Neural cell (in vitro differentiated cells): ENCODE measurements around the gene ILF3.

ENCODE experiments used
- EZH2 ChIP-seq: fragments of 200-600, 300-800 bp; shearing (Covaris generic), sonication (generic); IDR thresholded peaks from 2 replicates; pipeline ENCODE4 v1.6.1; 2014; ENCODE audit warnings: antibody characterized with exemption, low read length, borderline replicate concordance, mild to moderate bottlenecking; ENCODE audit not compliant: insufficient read depth, poor library complexity, severe bottlenecking
- TF ChIP-seq, protein P1 (sequence below): fragments of 450-650 bp; IDR thresholded peaks from 2 replicates; pipeline ENCODE4 v1.5.1; 2014; ENCODE audit warnings: antibody characterized with exemption, mild to moderate bottlenecking, moderate library complexity; ENCODE audit not compliant: poor library complexity, severe bottlenecking

DNA sequence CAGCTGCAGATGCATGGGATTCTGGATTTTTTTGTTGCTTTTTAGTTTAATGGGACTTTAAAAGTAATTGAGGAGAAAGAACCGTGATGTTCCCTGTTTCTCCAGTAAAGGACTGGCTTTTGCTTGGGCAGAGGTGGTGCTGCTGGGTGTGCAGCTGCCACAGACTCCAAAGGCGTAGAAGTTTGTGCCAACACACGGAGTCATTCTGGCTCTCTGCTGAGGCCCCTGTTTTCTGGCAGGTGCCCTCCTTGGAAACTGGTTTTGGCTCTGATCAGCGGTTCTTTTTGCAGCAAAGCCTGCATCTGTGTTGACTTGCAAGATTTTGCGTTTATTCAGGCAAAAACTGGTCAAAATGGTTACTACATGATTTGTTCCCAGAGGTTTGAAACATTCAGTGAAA, 31.1 kb downstream of the ILF3 start:
- TF ChIP-seq, protein P1, sequence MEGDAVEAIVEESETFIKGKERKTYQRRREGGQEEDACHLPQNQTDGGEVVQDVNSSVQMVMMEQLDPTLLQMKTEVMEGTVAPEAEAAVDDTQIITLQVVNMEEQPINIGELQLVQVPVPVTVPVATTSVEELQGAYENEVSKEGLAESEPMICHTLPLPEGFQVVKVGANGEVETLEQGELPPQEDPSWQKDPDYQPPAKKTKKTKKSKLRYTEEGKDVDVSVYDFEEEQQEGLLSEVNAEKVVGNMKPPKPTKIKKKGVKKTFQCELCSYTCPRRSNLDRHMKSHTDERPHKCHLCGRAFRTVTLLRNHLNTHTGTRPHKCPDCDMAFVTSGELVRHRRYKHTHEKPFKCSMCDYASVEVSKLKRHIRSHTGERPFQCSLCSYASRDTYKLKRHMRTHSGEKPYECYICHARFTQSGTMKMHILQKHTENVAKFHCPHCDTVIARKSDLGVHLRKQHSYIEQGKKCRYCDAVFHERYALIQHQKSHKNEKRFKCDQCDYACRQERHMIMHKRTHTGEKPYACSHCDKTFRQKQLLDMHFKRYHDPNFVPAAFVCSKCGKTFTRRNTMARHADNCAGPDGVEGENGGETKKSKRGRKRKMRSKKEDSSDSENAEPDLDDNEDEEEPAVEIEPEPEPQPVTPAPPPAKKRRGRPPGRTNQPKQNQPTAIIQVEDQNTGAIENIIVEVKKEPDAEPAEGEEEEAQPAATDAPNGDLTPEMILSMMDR = no peak
- TF ChIP-seq EZH2 = no peak
